Measurements from ENCODE around the gene ANP32E.

ANP32E gene

DNA sequence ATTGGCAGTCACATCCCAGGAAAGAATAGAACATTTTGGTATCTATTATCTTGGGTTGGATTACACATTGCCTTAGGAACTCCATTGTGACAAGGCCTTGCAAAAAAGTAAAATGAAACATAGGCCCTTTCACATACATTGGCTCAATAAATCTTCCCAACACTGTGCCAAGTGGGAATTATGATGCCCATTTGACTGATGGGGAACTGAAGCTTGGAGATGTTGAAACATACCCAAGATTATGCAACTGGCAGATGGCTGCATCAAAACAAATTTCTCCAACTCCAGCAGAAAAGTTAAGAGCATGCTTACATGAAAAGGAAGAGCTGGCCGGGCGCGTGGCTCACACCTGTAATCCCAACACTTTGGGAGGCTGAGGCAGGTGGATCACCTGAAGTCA, 59.3 kb downstream of the ANP32E start:
- H3K27ac ChIP-seq: no peak overlapping the region
- DNase-seq (ENCODE audit: low read depth, low spot score): no peak

- no peak overlapping the region for H3K27ac ChIP-seq
- DNase-seq (ENCODE audit: low read depth, low spot score): no peak
Measured at GRCh38 chr1:150173141-150173585, 62.7 kb downstream of the ANP32E start.

DNA sequence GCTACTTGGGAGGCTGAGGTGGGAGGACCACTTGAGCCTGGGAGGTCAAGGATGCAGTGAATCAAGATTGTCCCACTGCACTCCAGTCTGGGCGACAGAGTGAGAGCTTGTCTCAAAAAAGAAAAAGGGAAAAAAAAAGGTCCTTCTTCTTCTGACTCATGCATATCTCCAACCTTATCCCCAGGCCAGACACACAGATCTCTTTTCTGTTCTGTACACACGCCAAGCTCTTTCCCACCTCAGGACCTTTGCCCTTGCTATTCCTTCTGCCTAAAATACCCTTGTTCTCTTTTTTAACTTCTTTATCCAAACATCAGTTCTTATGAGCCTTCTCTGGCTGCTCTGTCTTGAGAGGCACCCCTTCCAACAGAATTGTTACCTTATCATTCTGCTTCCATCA, 64.1 kb downstream of the ANP32E start:
- H3K27ac ChIP-seq: no peak overlapping the region
- DNase-seq (ENCODE audit: low read depth, low spot score): no peak

DNA sequence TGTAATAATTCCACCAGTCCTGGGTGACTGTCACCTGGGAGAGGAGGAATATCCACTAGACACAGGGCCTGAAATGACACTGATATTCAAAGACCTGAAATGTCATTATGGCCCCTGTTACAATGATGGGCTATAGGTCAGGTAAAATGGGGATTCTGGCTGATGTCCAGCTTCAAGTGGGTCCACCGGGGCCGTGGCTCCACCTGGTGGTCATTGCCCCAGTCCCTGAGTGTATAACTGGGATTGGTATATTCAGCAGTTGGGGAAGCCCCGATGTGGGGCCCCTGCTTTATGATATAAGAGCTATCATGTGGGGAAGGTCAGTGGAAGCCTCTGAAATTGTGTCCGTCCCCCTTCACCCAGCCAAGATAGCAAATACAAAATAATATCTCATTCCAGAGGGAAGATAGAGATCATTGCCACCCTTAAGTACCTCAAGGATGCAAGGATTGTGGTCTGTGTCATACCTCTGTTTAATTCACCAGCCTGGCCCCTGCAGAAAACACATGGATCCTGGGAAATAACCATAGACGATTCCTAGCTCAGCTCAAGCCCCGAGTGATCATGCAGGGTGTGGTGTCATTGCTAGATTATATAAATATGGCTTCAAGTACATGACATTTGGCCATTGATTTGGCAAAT, 66.8 kb downstream of the ANP32E start:
- DNase-seq (ENCODE audit: low read depth, low spot score): no peak
- H3K27ac ChIP-seq: no peak overlapping the region

All from epithelial cell of prostate (primary cell).